SJCRH30 (cell line): ENCODE measurements around the gene IER5. TPM values are rescaled to one million over a fixed set of nuclear protein-coding genes. Genes with fewer than 3 reads are reported as not detected.

Experiments used
- DNase-seq, 2 experiments: peaks; one replicate each; pipeline ENCODE4 v3.0.0-alpha.2; 2015 to 2020
- H3K27ac ChIP-seq: fragments of 250-450 bp; sonication (Bioruptor Pico); 2 replicates; pipeline ENCODE4 v1.5.1; 2020; ENCODE audit warnings: mild to moderate bottlenecking, moderate library complexity
- H3K27me3 ChIP-seq: fragments of 250-450 bp; sonication (Bioruptor Pico); 2 replicates; pipeline ENCODE4 v1.5.1; 2020; ENCODE audit warnings: mild to moderate bottlenecking, moderate library complexity
- H3K36me3 ChIP-seq: fragments of 250-450 bp; sonication (Bioruptor Pico); 2 replicates; pipeline ENCODE4 v1.5.1; 2020; ENCODE audit warnings: mild to moderate bottlenecking, moderate library complexity
- H3K4me1 ChIP-seq: fragments of 250-450 bp; sonication (Bioruptor Pico); 2 replicates; pipeline ENCODE4 v1.5.1; 2020; ENCODE audit warnings: mild to moderate bottlenecking, moderate library complexity
- H3K4me3 ChIP-seq: fragments of 250-450 bp; sonication (Bioruptor Pico); 2 replicates; pipeline ENCODE4 v1.5.1; 2020; ENCODE audit warnings: mild to moderate bottlenecking, moderate library complexity
- H3K9me3 ChIP-seq: fragments of 250-450 bp; sonication (Bioruptor Pico); replicated peaks from 2 replicates; pipeline ENCODE4 v1.5.1; 2020; ENCODE audit warnings: mild to moderate bottlenecking, moderate library complexity
- total RNA-seq: library from RNA; depleted of rRNA; stranded (reverse); fragments of >200 nt; shearing (Covaris generic); gene quantifications from 2 replicates; pipeline ENCODE4 v1.2.3, GENCODE V29; 2014; rRNA removed

Gene IER5
- total RNA-seq, 1 experiment from 2014 or later, result 31.9 TPM

GRCh38 chr1:181137217-181137743, 48.8 kb downstream of the IER5 start:
- Histone ChIP-seq H3K9me3 (no peaks in the 10 kb centered on the region), H3K4me1 (peaks cover 29% of the 10 kb centered on the region), H3K27me3 (no peaks in the 10 kb centered on the region), H3K27ac (no peak overlapping the region), H3K36me3 (no peaks in the 10 kb centered on the region), H3K4me3 (no peak overlapping the region)
- DNase-seq, result no peak

- Histone ChIP-seq H3K9me3 (no peaks in the 10 kb centered on the region), H3K36me3 (no peaks in the 10 kb centered on the region), H3K4me3 (no peak overlapping the region), H3K27me3 (no peaks in the 10 kb centered on the region), H3K27ac (no peak overlapping the region), H3K4me1 (peaks cover 25% of the 10 kb centered on the region)
- no peak for DNase-seq
Observed at GRCh38 chr1:181139631-181140061, 51.1 kb downstream of the IER5 start.

- Histone ChIP-seq H3K36me3 (no peaks in the 10 kb centered on the region), H3K9me3 (no peaks in the 10 kb centered on the region), H3K4me1 (peaks cover 17% of the 10 kb centered on the region), H3K27ac (no peak overlapping the region), H3K27me3 (no peaks in the 10 kb centered on the region), H3K4me3 (no peak overlapping the region)
- no peak for DNase-seq
Observed at GRCh38 chr1:181140398-181140797, 51.9 kb downstream of the IER5 start.

- no peaks in the 10 kb centered on the region for H3K36me3 ChIP-seq
- H3K27me3 ChIP-seq, result no peaks in the 10 kb centered on the region
- no peak overlapping the region for H3K4me3 ChIP-seq
- peaks cover 12% of the 10 kb centered on the region for H3K4me1 ChIP-seq
- H3K9me3 ChIP-seq, result no peaks in the 10 kb centered on the region
- no peak for DNase-seq
- H3K27ac ChIP-seq, result no peak overlapping the region
Observed at GRCh38 chr1:181140891-181141290, 52.4 kb downstream of the IER5 start.

GRCh38 chr1:181141431-181141910, 53.0 kb downstream of the IER5 start:
- no peaks in the 10 kb centered on the region for H3K27me3 ChIP-seq
- DNase-seq, result no peak
- no peak overlapping the region for H3K4me3 ChIP-seq

More at GRCh38 chr1:181141431-181141910, 53.0 kb downstream of the IER5 start:
- Histone ChIP-seq H3K36me3 (no peaks in the 10 kb centered on the region), H3K27ac (no peak overlapping the region), H3K9me3 (peaks cover 4% of the 10 kb centered on the region; the same call in 1 of the 2 replicates), H3K4me1 (peaks cover 10% of the 10 kb centered on the region)

Other genes with a start within 250 kb of the IER5 start
- 59.9 and 63.1 TPM in 2 replicates for gene KIAA1614, start 175.8 kb upstream of the IER5 start, total RNA-seq
- 28.2 and 29.7 TPM in 2 replicates for gene STX6, start 65.8 kb upstream of the IER5 start, total RNA-seq
- gene MR1, start 54.7 kb upstream of the IER5 start, total RNA-seq, result 0.23 and 0.24 TPM in 2 replicates